SK-N-SH (cell line): ENCODE data around the gene PEX10.

Experiments
- EZH2phosphoT487 ChIP-seq: fragments of 200-600 bp; sonication (generic); IDR thresholded peaks from 2 replicates; pipeline ENCODE4 v1.6.1; 2017; ENCODE audit warnings: low read depth, mixed run types, mild to moderate bottlenecking, antibody characterized with exemption, moderate library complexity, borderline replicate concordance
- MXI1 ChIP-seq: IDR thresholded peaks from 2 replicates; pipeline ENCODE4 v1.6.1; 2012; ENCODE audit warnings: mild to moderate bottlenecking, low read depth, low read length, improper control_type of control experiment

GRCh38 chr1:2356401-2356800, 56.0 kb downstream of the PEX10 start:
- TF ChIP-seq MXI1 (no peak), EZH2phosphoT487 (no peak)
